ENCODE results near the gene PARVB.

PARVB gene

GRCh38 chr22:44153710-44154109 lies 129.6 kb downstream of the PARVB start:
- DNase-seq (ENCODE audit: extremely low read depth in 1 of 2, low read depth in 1 of 2) = no peak

DNA sequence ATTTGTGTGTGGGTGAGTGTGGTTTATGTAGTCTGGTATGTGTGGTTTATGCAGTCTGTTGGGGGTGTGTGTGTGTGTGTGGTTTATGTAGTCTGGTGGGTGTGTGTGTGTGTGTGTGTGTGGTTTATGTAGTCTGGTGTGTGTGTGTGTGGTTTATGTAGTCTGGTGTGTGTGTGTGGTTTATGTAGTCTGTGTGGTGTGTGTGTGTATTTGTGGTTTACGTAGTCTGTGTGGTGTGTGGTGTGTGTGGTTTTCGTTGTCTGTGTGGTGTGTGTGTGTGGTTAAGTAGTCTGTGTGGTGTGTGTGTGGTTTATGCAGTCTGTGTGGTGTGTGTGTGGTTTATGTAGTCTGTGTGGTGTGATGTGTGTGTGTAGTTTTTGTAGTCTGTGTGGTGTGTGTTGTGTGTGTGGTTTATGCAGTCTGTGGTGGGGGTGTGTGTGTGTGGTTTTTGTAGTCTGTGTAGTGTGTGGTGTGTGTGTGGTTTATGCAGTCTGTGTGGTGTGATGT lies 130.4 kb downstream of the PARVB start:
- no peak for DNase-seq (ENCODE audit: extremely low read depth in 1 of 2, low read depth in 1 of 2)

DNA sequence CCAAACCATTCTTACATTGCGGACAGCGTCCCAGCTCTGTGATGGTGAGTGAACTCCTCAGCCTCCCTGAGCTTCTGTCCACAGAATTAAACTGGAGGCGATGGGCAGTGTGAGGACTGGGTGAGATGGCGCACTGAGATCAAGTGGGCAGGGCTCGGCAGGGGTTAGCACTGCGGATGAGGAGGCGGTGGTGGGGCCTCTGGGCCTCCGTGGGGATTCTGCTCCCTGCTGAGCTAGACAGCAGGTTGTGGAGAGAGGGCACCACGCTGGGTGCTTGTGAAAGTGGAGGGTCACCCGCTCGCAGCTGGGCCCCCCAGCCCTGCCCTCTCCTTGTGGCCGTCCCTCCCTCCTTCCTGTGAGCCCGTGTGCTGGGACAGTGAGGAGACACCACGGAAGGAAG lies 131.0 kb downstream of the PARVB start:
- no peak for DNase-seq (ENCODE audit: extremely low read depth in 1 of 2, low read depth in 1 of 2)

GRCh38 chr22:44157916-44158618 lies 134.0 kb downstream of the PARVB start:
- DNase-seq (ENCODE audit: extremely low read depth in 1 of 2, low read depth in 1 of 2) = no peak

- no peak for DNase-seq (ENCODE audit: extremely low read depth in 1 of 2, low read depth in 1 of 2)
Measured at GRCh38 chr22:44158816-44159215, 134.7 kb downstream of the PARVB start.

DNA sequence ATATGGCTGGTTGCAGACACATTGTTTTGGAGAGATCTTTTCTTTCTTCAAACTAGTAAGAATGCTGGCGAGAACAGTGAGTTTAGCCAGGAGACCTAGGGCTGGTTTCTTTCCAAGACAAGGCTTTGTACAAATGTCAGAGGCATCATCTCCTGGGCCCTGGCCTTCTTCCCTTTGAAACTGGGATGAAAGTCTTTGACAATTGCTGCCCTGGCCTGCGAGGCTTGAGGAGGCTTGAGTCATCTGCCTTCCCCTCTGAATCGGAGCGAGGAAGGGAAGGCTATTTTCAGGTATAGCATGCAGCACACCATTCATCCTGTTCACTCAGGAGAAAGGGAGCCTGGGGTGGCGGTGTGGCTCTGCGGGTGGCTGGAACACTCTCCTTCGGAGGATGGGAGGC lies 135.1 kb downstream of the PARVB start:
- no peak for DNase-seq (ENCODE audit: extremely low read depth in 1 of 2, low read depth in 1 of 2)

GRCh38 chr22:44159811-44160210 lies 135.7 kb downstream of the PARVB start:
- no peak for DNase-seq (ENCODE audit: extremely low read depth in 1 of 2, low read depth in 1 of 2)

GRCh38 chr22:44160421-44160820 lies 136.3 kb downstream of the PARVB start:
- no peak for DNase-seq (ENCODE audit: extremely low read depth in 1 of 2, low read depth in 1 of 2)

DNA sequence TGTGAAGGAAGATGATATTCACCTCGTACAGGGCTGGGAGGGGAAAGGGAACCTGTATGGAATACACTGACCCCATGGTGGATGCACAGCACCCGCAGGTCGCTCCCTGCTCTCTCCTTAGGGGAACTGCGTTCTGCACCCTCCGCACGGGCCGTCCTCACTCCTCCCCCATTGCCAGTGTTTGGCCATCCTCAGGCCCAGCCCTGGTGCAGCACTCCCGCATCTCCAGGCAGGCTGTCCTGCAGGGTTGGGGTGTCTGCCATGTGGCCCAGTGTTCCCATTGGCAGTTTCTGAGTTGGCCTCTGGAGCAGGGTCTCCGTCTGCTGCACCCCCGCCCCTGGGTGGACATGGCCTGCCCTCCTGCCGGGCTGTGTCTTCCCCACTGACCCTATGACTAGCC lies 137.6 kb downstream of the PARVB start:
- DNase-seq (ENCODE audit: extremely low read depth in 1 of 2, low read depth in 1 of 2) = no peak

GRCh38 chr22:44162960-44163359 lies 138.9 kb downstream of the PARVB start:
- DNase-seq (ENCODE audit: extremely low read depth in 1 of 2, low read depth in 1 of 2) = no peak

GRCh38 chr22:44163536-44163935 lies 139.4 kb downstream of the PARVB start:
- no peak for DNase-seq (ENCODE audit: extremely low read depth in 1 of 2, low read depth in 1 of 2)

GRCh38 chr22:44164031-44164430 lies 139.9 kb downstream of the PARVB start:
- no peak for DNase-seq (ENCODE audit: extremely low read depth in 1 of 2, low read depth in 1 of 2)

DNA sequence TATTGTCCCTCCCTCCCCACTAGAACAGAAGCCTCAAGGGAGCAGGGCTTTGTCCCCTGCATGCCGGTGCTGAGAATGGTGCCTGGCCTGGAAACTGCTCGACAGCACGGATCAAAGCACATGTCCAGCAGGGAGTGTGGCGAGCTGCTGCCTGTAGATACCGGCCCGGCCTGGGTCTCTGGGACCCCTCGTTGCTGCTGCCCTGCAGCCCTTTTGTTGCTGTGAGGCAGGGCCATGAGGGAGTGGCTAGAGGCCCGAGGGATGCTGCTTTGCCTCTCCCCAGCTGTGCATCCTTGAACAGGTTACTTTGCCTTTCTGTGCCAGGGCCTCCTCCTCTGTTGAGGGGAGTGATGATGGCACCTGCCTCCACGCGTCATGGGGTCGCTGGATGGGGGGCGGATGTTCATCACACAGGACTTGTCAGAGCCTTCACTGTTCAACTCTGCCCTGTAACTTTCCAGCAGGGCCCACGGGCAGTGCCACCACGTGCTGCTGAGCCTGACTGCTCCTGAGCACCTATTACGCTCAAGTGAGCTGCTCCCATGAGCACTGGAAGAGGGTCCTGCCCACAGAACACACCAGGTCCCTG lies 141.3 kb downstream of the PARVB start:
- DNase-seq (ENCODE audit: extremely low read depth in 1 of 2, low read depth in 1 of 2) = no peak

DNA sequence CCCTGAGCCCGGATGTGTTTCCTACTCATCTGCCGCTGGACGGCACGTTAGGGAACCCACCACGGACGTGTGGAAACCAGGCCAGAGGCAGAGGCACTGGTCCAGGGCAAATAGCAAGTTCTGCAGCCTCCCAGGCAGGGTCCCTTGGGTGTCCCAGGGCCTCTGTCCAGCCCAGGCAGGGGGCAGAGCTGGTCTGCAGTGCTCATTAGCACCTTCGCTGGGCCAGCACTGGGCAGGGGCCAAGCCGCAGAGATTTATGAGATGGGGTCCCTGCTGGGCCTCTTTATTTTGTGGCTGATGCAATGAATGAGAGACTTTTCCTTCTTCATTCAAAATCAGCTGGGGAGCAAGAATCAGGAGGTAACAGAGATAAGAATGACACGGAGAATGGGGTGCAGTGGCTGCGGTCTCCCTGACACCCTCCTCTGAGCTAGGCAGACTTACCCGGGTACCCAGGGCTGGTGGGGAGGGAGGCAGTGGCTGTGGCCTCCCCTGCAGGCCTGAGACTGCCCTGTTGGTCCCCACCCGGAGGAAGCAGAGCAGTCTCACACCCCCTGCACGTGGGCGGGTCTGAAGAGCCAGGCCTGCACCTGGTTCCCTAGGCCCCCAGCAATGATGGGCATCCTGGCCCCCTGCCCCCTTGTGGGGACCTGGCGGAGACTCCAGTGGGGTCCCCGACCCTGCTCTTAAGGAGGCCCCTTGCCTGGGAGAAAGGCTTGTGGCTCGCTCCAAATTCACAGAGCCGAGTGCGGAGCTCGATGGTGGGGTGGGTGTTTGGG lies 142.6 kb downstream of the PARVB start:
- DNase-seq (ENCODE audit: extremely low read depth in 1 of 2, low read depth in 1 of 2) = no peak

DNA sequence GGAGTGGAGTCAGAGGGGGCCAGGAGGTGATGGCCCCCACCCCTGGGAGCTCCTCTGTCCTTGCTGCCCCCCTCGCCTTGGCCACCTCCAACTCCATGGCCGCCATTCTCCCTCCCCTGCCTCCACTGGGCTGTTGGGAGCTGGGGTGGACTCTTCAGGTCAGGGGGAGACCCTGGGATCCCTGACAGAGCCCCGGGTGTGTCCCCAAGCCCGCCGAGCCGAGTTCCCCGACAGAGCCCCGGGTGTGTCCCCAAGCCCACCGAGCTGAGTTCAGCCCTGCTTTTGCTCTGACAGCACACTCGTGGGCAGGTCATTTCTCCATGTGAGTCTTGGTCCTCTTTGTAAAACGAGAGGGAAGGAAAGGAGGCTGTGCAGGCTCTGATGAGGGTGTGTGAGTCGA lies 143.4 kb downstream of the PARVB start:
- no peak for DNase-seq (ENCODE audit: extremely low read depth in 1 of 2, low read depth in 1 of 2)

- no peak for DNase-seq (ENCODE audit: extremely low read depth in 1 of 2, low read depth in 1 of 2)
Measured at GRCh38 chr22:44168206-44168605, 144.1 kb downstream of the PARVB start.

GRCh38 chr22:44170470-44170869 lies 146.4 kb downstream of the PARVB start:
- no peak for DNase-seq (ENCODE audit: extremely low read depth in 1 of 2, low read depth in 1 of 2)

DNA sequence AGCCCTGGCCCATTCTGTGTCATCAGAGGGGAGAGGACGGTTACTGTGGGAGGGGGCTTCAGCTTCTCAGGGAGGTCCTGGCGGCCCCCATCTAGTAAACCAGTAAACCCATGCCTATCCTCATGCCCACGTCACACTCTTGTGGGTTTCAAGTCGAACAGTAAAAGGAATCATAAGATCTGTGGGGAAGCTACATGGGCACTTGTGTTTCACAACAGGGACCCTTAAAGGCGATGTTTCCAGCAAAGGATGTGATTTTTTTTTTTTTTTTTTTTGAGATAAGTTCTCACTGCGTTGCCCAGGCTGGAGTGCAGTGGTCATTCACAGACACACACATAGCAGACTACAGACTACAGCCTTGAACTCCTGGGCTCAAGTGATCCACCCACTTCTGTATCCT lies 147.5 kb downstream of the PARVB start:
- no peak for DNase-seq (ENCODE audit: extremely low read depth in 1 of 2, low read depth in 1 of 2)

GRCh38 chr22:44172370-44173108 lies 148.4 kb downstream of the PARVB start:
- no peak for DNase-seq (ENCODE audit: extremely low read depth in 1 of 2, low read depth in 1 of 2)

DNA sequence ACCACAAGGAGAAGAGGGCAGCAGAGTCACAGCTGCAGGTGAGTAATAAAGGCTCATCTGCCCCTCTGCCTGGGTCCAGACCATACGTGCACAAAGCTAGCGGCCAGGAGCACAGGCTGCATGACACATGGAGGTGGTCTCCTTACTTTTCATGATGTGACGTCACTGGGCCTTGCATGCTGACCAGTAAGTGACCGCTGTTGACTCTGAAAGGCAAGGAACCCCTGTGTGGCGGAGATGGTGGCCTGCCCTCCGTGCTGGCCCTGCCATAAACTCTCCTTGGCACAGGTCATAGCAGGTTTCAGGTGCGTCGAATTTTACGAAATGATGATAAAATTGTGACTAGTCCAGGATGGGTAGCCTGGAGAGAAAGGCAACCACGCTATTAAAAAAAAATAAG lies 149.1 kb downstream of the PARVB start:
- no peak for DNase-seq (ENCODE audit: extremely low read depth in 1 of 2, low read depth in 1 of 2)

- DNase-seq (ENCODE audit: extremely low read depth in 1 of 2, low read depth in 1 of 2) = no peak
Measured at GRCh38 chr22:44175676-44176075, 151.6 kb downstream of the PARVB start.
